ENCODE data around the gene AMPD3. TPM values are rescaled to one million over a fixed set of nuclear protein-coding genes. Genes with fewer than 3 reads are reported as not detected.

The AMPD3 gene
- total RNA-seq, 1 experiment from 2014 or later, result 12.5 TPM

DNA sequence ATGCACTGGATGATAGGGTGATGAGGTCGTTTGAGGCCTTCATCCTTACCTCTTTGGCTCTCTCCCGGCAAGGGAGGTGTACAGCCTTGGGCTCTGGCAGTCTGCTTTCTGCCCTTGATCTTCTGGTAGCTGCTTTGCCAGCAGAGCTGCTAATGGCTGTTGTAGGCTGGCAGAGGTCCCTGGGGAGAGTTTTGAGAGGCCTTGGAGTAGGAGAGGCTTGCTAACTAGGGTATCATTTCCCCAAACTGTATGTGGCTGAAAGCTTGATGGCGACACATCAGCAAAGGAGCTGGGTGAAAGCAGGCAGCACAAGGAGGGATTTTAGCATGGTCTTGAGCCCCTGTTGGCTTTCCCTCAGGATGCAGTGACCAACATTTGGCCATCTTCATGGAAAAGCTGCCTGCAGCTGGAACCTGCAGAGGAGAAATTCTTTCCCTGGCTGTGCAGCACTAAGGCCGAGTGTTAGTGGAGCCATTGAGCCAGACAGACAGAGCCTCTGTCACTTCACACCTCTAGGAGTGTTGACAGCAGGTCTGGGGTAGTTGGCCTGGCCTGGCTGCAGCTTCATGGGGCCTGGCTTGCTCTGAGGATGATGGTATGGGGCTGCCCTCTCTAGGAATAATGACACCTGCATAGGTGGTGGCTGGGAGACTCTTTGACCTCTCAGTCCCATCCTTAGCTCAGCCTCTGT is 3.5 kb upstream of the AMPD3 start:
- CTCF ChIA-PET, result interaction anchor here (0.6 to 1.1 kb wide), 3 partner anchors 10 to 45 kb away, joined by 3 read pairs; no protein-coding TSS in a partner anchor
- in situ Hi-C loops (cut with HindIII; ENCODE audit: low pct_unique_long_range_greater_than_20kb, low sequenced_read_pairs), result no loop called here
- no peak for DNase-seq (ENCODE audit: low read depth, low spot score)

More for the DNA sequence above, 3.5 kb upstream of the AMPD3 start:
- ATAC-seq, result no peak
- intact Hi-C loops (cut with micrococcal nuclease; ENCODE audit: unreplicated experiment), result no loop called here
- H3K9me3 ChIP-seq (ENCODE audit: control insufficient read depth, insufficient read depth, low read depth, low read length), result no peaks in the 10 kb centered on the region
- no peaks in the 10 kb centered on the region for H3K36me3 ChIP-seq (ENCODE audit: control insufficient read depth, insufficient read depth, low read length)
- H3K4me1 ChIP-seq (ENCODE audit: control insufficient read depth, insufficient read depth, low read length), result peaks cover 22% of the 10 kb centered on the region
- peaks cover 4% of the 10 kb centered on the region; the same call in 1 of the 2 replicates for H3K27me3 ChIP-seq (ENCODE audit: control insufficient read depth, insufficient read depth, low read length)
- POLR2A ChIA-PET, result interaction anchor here (0.6 to 0.7 kb wide), 2 partner anchors 45 to 871 kb away, joined by 3 read pairs; no protein-coding TSS in a partner anchor
- no peak overlapping the region for H3K27ac ChIP-seq (ENCODE audit: low read length)
- H3K4me3 ChIP-seq (ENCODE audit: low read depth in 2 of 2, low read length in 2 of 2), result peak overlapping the region; percentile 48 to 63; a peak in 3 of 4 replicates
- BruUV-seq (replicated peaks), result no TSS peak
- TF ChIP-seq TCF7L2 (IDR thresholded peaks at IDR 0.05; ENCODE audit: low read depth, low read length) (no peak), SIN3A (IDR thresholded peaks at IDR 0.05; ENCODE audit: borderline replicate concordance, insufficient read depth, low read depth, low read length) (no peak), POLR2AphosphoS5 (IDR thresholded peaks at IDR 0.05; ENCODE audit: low read depth, low read length) (no peak), CTCF (IDR thresholded peaks at IDR 0.05) (no peak; the same call in 1 of the 2 replicates), REST (IDR thresholded peaks at IDR 0.05; ENCODE audit: insufficient read depth in 1 of 2, low read depth in 2 of 2, low read length in 1 of 2) (no peak)

All from Panc1 (cell line).